H1 (cell line): ENCODE data around the gene ZNF609. TPM values are rescaled to one million over a fixed set of nuclear protein-coding genes. Genes with fewer than 3 reads are reported as not detected.

Source experiments
- NRF1 ChIP-seq: IDR thresholded peaks from 2 replicates; pipeline ENCODE4 v1.6.1; 2011; ENCODE audit warnings: mild to moderate bottlenecking, low read depth, low read length, improper control_type of control experiment
- PHF8 ChIP-seq: fragments of 200-600 bp; sonication (generic); conservative IDR thresholded peaks from 2 replicates; pipeline ENCODE4 v1.7.1; 2012; ENCODE audit warnings: low read depth, mild to moderate bottlenecking, inconsistent platforms, low read length, moderate library complexity
- polyA plus RNA-seq, 7 experiments: library from polyadenylated mRNA; depleted of rRNA in 3 of 7; stranded (reverse) in 5 of 7; unstranded in 2 of 7; fragments of >200 nt in 5 of 7; fragments of 200-250 nt in 2 of 7; gene quantifications; 1 replicate in 5 of 7; 2 replicates in 1 of 7; 4 replicates in 1 of 7; pipeline versions ENCODE4 v1.2.1 to v1.2.3, GENCODE V29; 2011 to 2013; ENCODE audit warnings: missing spikeins in 2 of 7, mixed read lengths in 2 of 7
- total RNA-seq: library from RNA; stranded (reverse); fragmentation: NEBNext Ultra II Directional; extraction: Animal tissue kit (Norgen Biotek cat#: 25700); gene quantifications from 2 replicates; pipeline ENCODE4 v1.2.1, GENCODE V29; 2021

Gene ZNF609
- total and polyA plus RNA-seq, 2 of the 8 experiments (the other 6 are each of a cell fraction or from before 2014, with no cell fraction given) = 15.5 to 47.8 TPM

- no peak for TF ChIP-seq NRF1
- no peak for TF ChIP-seq PHF8
Measured at GRCh38 chr15:64412216-64412615, 48.2 kb upstream of the ZNF609 start (continued).
